GM23338 (cell line): ENCODE results near the gene NPFF. TPM values are rescaled to one million over a fixed set of nuclear protein-coding genes. Genes with fewer than 3 reads are reported as not detected.

ENCODE experiments used
- ATAC-seq: fragments of 200-7000 bp; cut with Tn5 transposase; 3 replicates; pipeline ENCODE4 v1.9.1; 2020
- DNase-seq: peaks from one replicate; pipeline ENCODE4 v3.0.0-alpha.2; 2015; ENCODE audit warnings: low spot score
- H2AFZ ChIP-seq: fragments of 200-600 bp; sonication (generic); 2 replicates; pipeline ENCODE4 v1.8.0; 2016; ENCODE audit warnings: antibody characterized with exemption, mild to moderate bottlenecking, moderate library complexity
- H3F3A ChIP-seq: fragments of 200-600 bp; sonication (generic); replicated peaks from 2 replicates; pipeline ENCODE4 v1.8.0; 2017; ENCODE audit warnings: antibody characterized with exemption, mixed run types, low read depth
- H3K27ac ChIP-seq: fragments of 200-600 bp; sonication (generic); 2 replicates; pipeline ENCODE4 v1.6.1; 2016; ENCODE audit warnings: low read depth
- H3K27me3 ChIP-seq: fragments of 200-600 bp; sonication (generic); 2 replicates; pipeline ENCODE4 v1.8.0; 2016; ENCODE audit warnings: mild to moderate bottlenecking, mixed run types, moderate library complexity; ENCODE audit not compliant: insufficient read depth
- H3K36me3 ChIP-seq: fragments of 200-600 bp; sonication (generic); 2 replicates; pipeline ENCODE4 v1.8.0; 2016; ENCODE audit warnings: mild to moderate bottlenecking; ENCODE audit not compliant: insufficient read depth
- H3K4me1 ChIP-seq: fragments of 200-600 bp; sonication (generic); 2 replicates; pipeline ENCODE4 v1.8.0; 2016; ENCODE audit warnings: mild to moderate bottlenecking, moderate library complexity; ENCODE audit not compliant: insufficient read depth
- H3K4me2 ChIP-seq: fragments of 200-600 bp; sonication (generic); 2 replicates; pipeline ENCODE4 v1.7.1; 2017; ENCODE audit warnings: mixed run types
- H3K4me3 ChIP-seq: fragments of 200-600 bp; sonication (generic); 2 replicates; pipeline ENCODE4 v1.6.1; 2016; ENCODE audit warnings: mixed run types
- H3K79me2 ChIP-seq: fragments of 200-600 bp; sonication (generic); replicated peaks from 2 replicates; pipeline ENCODE4 v1.8.0; 2017; ENCODE audit warnings: mild to moderate bottlenecking; ENCODE audit not compliant: insufficient read depth
- H3K9me2 ChIP-seq: fragments of 200-600 bp; sonication (generic); 2 replicates; pipeline ENCODE4 v1.8.0; 2017; ENCODE audit not compliant: insufficient read depth
- H4K20me1 ChIP-seq: fragments of 200-600 bp; sonication (generic); replicated peaks from 2 replicates; pipeline ENCODE4 v1.8.0; 2017; ENCODE audit warnings: mild to moderate bottlenecking; ENCODE audit not compliant: insufficient read depth
- H3K27ac Mint-ChIP-seq: 2 replicates; pipeline ENCODE4 v1.8.0; 2020; ENCODE audit warnings: inconsistent platforms, mild to moderate bottlenecking, moderate library complexity, mixed read lengths
- H3K27me3 Mint-ChIP-seq: 3 replicates; pipeline ENCODE4 v1.8.0; 2022; ENCODE audit warnings: low read depth, mild to moderate bottlenecking, moderate library complexity, mixed read lengths, inconsistent platforms; ENCODE audit not compliant: insufficient read depth, poor library complexity
- H3K36me3 Mint-ChIP-seq: 3 replicates; pipeline ENCODE4 v1.8.0; 2021; ENCODE audit warnings: low read depth, mild to moderate bottlenecking, inconsistent platforms, moderate library complexity, mixed read lengths
- H3K4me1 Mint-ChIP-seq: 3 replicates; pipeline ENCODE4 v1.8.0; 2020; ENCODE audit warnings: mild to moderate bottlenecking, inconsistent platforms, mixed read lengths
- H3K4me3 Mint-ChIP-seq: 3 replicates; pipeline ENCODE4 v1.8.0; 2021; ENCODE audit warnings: moderate library complexity, mild to moderate bottlenecking, inconsistent platforms, mixed read lengths
- H3K9me3 Mint-ChIP-seq: 3 replicates; pipeline ENCODE4 v1.8.0; 2020; ENCODE audit warnings: moderate library complexity, mild to moderate bottlenecking, inconsistent platforms, mixed read lengths
- CREB1 ChIP-seq: fragments of 250-450 bp; sonication (Bioruptor Pico); IDR thresholded peaks from 2 replicates; pipeline ENCODE4 v1.5.0; 2020; ENCODE audit warnings: low read depth, mild to moderate bottlenecking, moderate library complexity
- CTCF ChIP-seq, 2 experiments: fragments of 200-600 bp in 1 of 2; sonication (generic) in 1 of 2; conservative IDR thresholded peaks; 2 replicates each; pipeline versions ENCODE4 v1.5.1 to v1.6.1; 2016 to 2017; ENCODE audit warnings: antibody characterized with exemption in 2 of 2, low read depth in 2 of 2, mild to moderate bottlenecking in 2 of 2, moderate library complexity in 1 of 2
- EZH2 ChIP-seq: fragments of 200-600 bp; sonication (generic); IDR thresholded peaks from one replicate; pipeline ENCODE4 v1.8.0; 2017; ENCODE audit warnings: antibody characterized with exemption, mild to moderate bottlenecking, low read depth; ENCODE audit not compliant: unreplicated experiment
- EZH2phosphoT487 ChIP-seq: fragments of 200-600 bp; sonication (generic); IDR thresholded peaks from one replicate; pipeline ENCODE4 v1.8.1; 2018; ENCODE audit warnings: antibody characterized with exemption; ENCODE audit not compliant: unreplicated experiment
- JUNB ChIP-seq: IDR thresholded peaks from one replicate; pipeline ENCODE4 v1.6.1; 2016; ENCODE audit warnings: antibody characterized with exemption; ENCODE audit not compliant: unreplicated experiment
- NANOG ChIP-seq: IDR thresholded peaks from 2 replicates; pipeline ENCODE4 v1.6.1; 2016; ENCODE audit warnings: antibody characterized with exemption, borderline replicate concordance
- POLR2AphosphoS5 ChIP-seq: IDR thresholded peaks from 2 replicates; pipeline ENCODE4 v1.6.1; 2016; ENCODE audit warnings: antibody characterized with exemption, low read depth
- REST ChIP-seq: IDR thresholded peaks from one replicate; pipeline ENCODE4 v1.6.1; 2018; ENCODE audit warnings: antibody characterized with exemption; ENCODE audit not compliant: unreplicated experiment
- STAT1 ChIP-seq: IDR thresholded peaks from one replicate; pipeline ENCODE4 v1.6.1; 2016; ENCODE audit warnings: antibody characterized with exemption; ENCODE audit not compliant: unreplicated experiment
- ZNF114 ChIP-seq: fragments of 250-450 bp; sonication (Bioruptor Pico); IDR thresholded peaks from 2 replicates; pipeline ENCODE4 v1.5.0; 2020; ENCODE audit warnings: mild to moderate bottlenecking, moderate library complexity
- ZNF331 ChIP-seq: fragments of 250-450 bp; sonication (Bioruptor Pico); IDR thresholded peaks from 2 replicates; pipeline ENCODE4 v1.5.0; 2020; ENCODE audit warnings: low read depth, mild to moderate bottlenecking, moderate library complexity
- ZNF462 ChIP-seq: fragments of 250-450 bp; sonication (Bioruptor Pico); IDR thresholded peaks from 2 replicates; pipeline ENCODE4 v1.5.0; 2020; ENCODE audit warnings: mild to moderate bottlenecking, moderate library complexity
- polyA plus RNA-seq: library from polyadenylated mRNA; unstranded; fragments of >200 nt; fragmentation: Nextera tagmentation; extraction: Ambion mirVana; gene quantifications from 2 replicates; pipeline ENCODE4 v1.2.1, GENCODE V29; 2016
- total RNA-seq: library from RNA; depleted of rRNA; stranded (reverse); fragments of >200 nt; shearing (Covaris generic); gene quantifications from 2 replicates; pipeline ENCODE4 v1.2.3, GENCODE V29; 2014
- TF ChIP-seq, protein P1 (sequence below): IDR thresholded peaks from 2 replicates; pipeline ENCODE4 v1.6.1; 2016; ENCODE audit warnings: antibody characterized with exemption

Gene NPFF
- total and polyA plus RNA-seq, 2 experiments from 2014 or later = 0.69 to 0.71 TPM

GRCh38 chr12:53514628-53515290 is 7.5 kb upstream of the NPFF start:
- Mint-ChIP-seq H3K9me3 (no peaks in the 10 kb centered on the region), H3K27me3 (peaks cover 1% of the 10 kb centered on the region), H3K4me1 (peaks cover 12% of the 10 kb centered on the region), H3K4me3 (no peak overlapping the region), H3K27ac (no peak overlapping the region), H3K36me3 (no peaks in the 10 kb centered on the region; the same call in 1 of the 3 replicates)
- Histone ChIP-seq H3K9me2 (no peaks in the 10 kb centered on the region), H3K27me3 (no peaks in the 10 kb centered on the region), H4K20me1 (peaks cover 3% of the 10 kb centered on the region; the same call in 1 of the 2 replicates), H3K36me3 (no peaks in the 10 kb centered on the region), H3K79me2 (no peaks in the 10 kb centered on the region), H3K4me3 (no peak overlapping the region), H3F3A (no peaks in the 10 kb centered on the region), H3K27ac (no peak overlapping the region), H2AFZ (no peak overlapping the region), H3K4me1 (no peaks in the 10 kb centered on the region), H3K4me2 (no peak overlapping the region)
- DNase-seq = no peak
- TF ChIP-seq CTCF (conservative IDR thresholded peaks at IDR 0.05; ENCODE audit: low read depth in 2 of 2) = no peak
- TF ChIP-seq, protein P1, sequence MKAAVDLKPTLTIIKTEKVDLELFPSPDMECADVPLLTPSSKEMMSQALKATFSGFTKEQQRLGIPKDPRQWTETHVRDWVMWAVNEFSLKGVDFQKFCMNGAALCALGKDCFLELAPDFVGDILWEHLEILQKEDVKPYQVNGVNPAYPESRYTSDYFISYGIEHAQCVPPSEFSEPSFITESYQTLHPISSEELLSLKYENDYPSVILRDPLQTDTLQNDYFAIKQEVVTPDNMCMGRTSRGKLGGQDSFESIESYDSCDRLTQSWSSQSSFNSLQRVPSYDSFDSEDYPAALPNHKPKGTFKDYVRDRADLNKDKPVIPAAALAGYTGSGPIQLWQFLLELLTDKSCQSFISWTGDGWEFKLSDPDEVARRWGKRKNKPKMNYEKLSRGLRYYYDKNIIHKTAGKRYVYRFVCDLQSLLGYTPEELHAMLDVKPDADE = no peak
- no peak for TF ChIP-seq STAT1
- no peak for TF ChIP-seq EZH2phosphoT487
- TF ChIP-seq NANOG = no peak
- TF ChIP-seq EZH2 = no peak
- TF ChIP-seq CREB1 = no peak
- no peak for TF ChIP-seq JUNB
- TF ChIP-seq REST = no peak
- TF ChIP-seq ZNF331 = no peak
- TF ChIP-seq ZNF462 = no peak
- TF ChIP-seq ZNF114 (CRISPR knock-in tag) = no peak
- no peak for TF ChIP-seq POLR2AphosphoS5
- ATAC-seq = no peak
